Testis (tissue), 3 donors: ENCODE data around the gene F8. TPM values are rescaled to one million over a fixed set of nuclear protein-coding genes. Genes with fewer than 3 reads are reported as not detected.
"Not testable (repeated sequence)": the region's sequence is repeated elsewhere in the genome, so short reads cannot be mapped to it uniquely, and the experiment has no call there.

Experiments used
- DNase-seq: peaks from one replicate; pipeline ENCODE4 v3.0.0-alpha.2; 2019
- H3K27ac ChIP-seq, 2 donors: fragments of 200-600 bp; sonication (generic); one replicate each; pipeline ENCODE4 v1.5.1; 2019
- H3K27me3 ChIP-seq: fragments of 200-600 bp; sonication (generic); one replicate; pipeline ENCODE4 v1.5.1; 2019
- H3K36me3 ChIP-seq: fragments of 200-600 bp; sonication (generic); one replicate; pipeline ENCODE4 v1.5.1; 2017; ENCODE audit warnings: low read depth; ENCODE audit errors: missing control alignments
- H3K4me1 ChIP-seq: fragments of 200-600 bp; sonication (generic); one replicate; pipeline ENCODE4 v1.5.1; 2019
- H3K4me3 ChIP-seq, 2 donors: fragments of 200-600 bp; sonication (generic); one replicate each; pipeline ENCODE4 v1.5.1; 2017 to 2019
- H3K9me3 ChIP-seq: fragments of 200-600 bp; sonication (generic); one replicate; pipeline ENCODE4 v1.5.1; 2017
- CTCF ChIP-seq, 3 experiments: fragments of 450-650 bp in 2 of 3; fragments of 200-600 bp in 1 of 3; sonication (generic) in 1 of 3; IDR thresholded peaks; one replicate each; pipeline ENCODE4 v1.5.1; 2016 to 2019; ENCODE audit warnings: antibody characterized with exemption in 3 of 3, mild to moderate bottlenecking in 2 of 3, moderate library complexity in 1 of 3
- POLR2A ChIP-seq: fragments of 450-650 bp; IDR thresholded peaks from one replicate; pipeline ENCODE4 v1.6.1; 2017; ENCODE audit warnings: antibody characterized with exemption, mild to moderate bottlenecking, moderate library complexity
- WGBS, 2 donors: methylation state at CpG; one replicate each; pipeline ENCODE4 v1.1.5; 2018; 5-methylcytosine and 5-hydroxymethylcytosine counted together
- intact Hi-C: fragments of 100-400 bp; cut with DNase I; formaldehyde crosslinking; loops from one replicate; pipeline ENCODE4 v1.15.1; 2023; ENCODE audit warnings: low total_unique reads
- polyA plus RNA-seq: library from polyadenylated mRNA; stranded (reverse); fragments of 350-450 nt; fragmentation: Illumina TruSeq; extraction: RNeasy Lipid Tissue Mini Kit (QIAGEN cat#74804); gene quantifications from one replicate; pipeline ENCODE4 v1.2.3, GENCODE V29; 2014; ENCODE audit warnings: low read depth, low replicate concordance; ENCODE audit not compliant: insufficient read depth
- total RNA-seq, 2 donors: library from RNA; depleted of rRNA; stranded (reverse); fragments of >200 nt; gene quantifications; one replicate each; pipeline ENCODE4 v1.2.3, GENCODE V29; 2016

Gene F8
- total and polyA plus RNA-seq, 3 donors from 2014 or later, result 18.0 to 35.2 (median 25.0) TPM

GRCh38 chrX:154900323-154900722 is 122.2 kb downstream of the F8 start:
- intact Hi-C loops, result no loop called here

GRCh38 chrX:154892296-154892695 is 130.2 kb downstream of the F8 start:
- no peak for DNase-seq
- no peaks in the 10 kb centered on the region for H3K9me3 ChIP-seq
- WGBS, 2 donors, result 92 to 100% methylated on average over 1 of the region's 1 CpG
- no peak overlapping the region for H3K27ac ChIP-seq
- TF ChIP-seq POLR2A (no peak), CTCF (IDR thresholded peaks at IDR 0.05) (no peak)
- no peaks in the 10 kb centered on the region for H3K4me1 ChIP-seq
- H3K27me3 ChIP-seq, result no peaks in the 10 kb centered on the region
- no peak overlapping the region for H3K4me3 ChIP-seq
- H3K36me3 ChIP-seq, result no peaks in the 10 kb centered on the region
- intact Hi-C loops, result no loop called here

More at GRCh38 chrX:154900323-154900722, 122.2 kb downstream of the F8 start:
- WGBS, 2 donors, result 90 to 92% methylated on average over 8 of the region's 8 CpGs
- Histone ChIP-seq H3K9me3 (no peaks in the 10 kb centered on the region), H3K4me1 (no peaks in the 10 kb centered on the region), H3K27me3 (no peaks in the 10 kb centered on the region), H3K27ac (no peak overlapping the region), H3K36me3 (no peaks in the 10 kb centered on the region), H3K4me3 (no peak overlapping the region)
- no peak for DNase-seq
- no peak for TF ChIP-seq POLR2A
- no peak for TF ChIP-seq CTCF (IDR thresholded peaks at IDR 0.05)

GRCh38 chrX:154890990-154891639 is 131.4 kb downstream of the F8 start:
- intact Hi-C loops, result no loop called here
- 60 to 95% methylated on average over 1 of the region's 1 CpG for WGBS, 2 donors

GRCh38 chrX:154886789-154887221 is 135.7 kb downstream of the F8 start:
- H3K4me3 ChIP-seq, H3K27me3 ChIP-seq, intact Hi-C loops, H3K36me3 ChIP-seq, H3K27ac ChIP-seq, H3K4me1 ChIP-seq, DNase-seq, H3K9me3 ChIP-seq: not testable (repeated sequence)
- no CpG with 5 or more reads among the region's 62 CpGs for WGBS, 2 donors

More at GRCh38 chrX:154890990-154891639, 131.4 kb downstream of the F8 start:
- H3K27me3 ChIP-seq, result no peaks in the 10 kb centered on the region
- H3K9me3 ChIP-seq, result no peaks in the 10 kb centered on the region
- TF ChIP-seq CTCF (IDR thresholded peaks at IDR 0.05), result no peak
- no peak for TF ChIP-seq POLR2A
- no peak overlapping the region for H3K27ac ChIP-seq
- DNase-seq, result no peak
- H3K36me3 ChIP-seq, result no peaks in the 10 kb centered on the region
- no peaks in the 10 kb centered on the region for H3K4me1 ChIP-seq
- H3K4me3 ChIP-seq, result no peak overlapping the region

GRCh38 chrX:154886069-154886788 is 136.3 kb downstream of the F8 start, which contains the start of gene F8A1:
Gene F8A1, plus strand, starts transcription at chrX:154886355. Its CDS starts 20 bp downstream, at chrX:154886375.
- DNase-seq, H3K4me1 ChIP-seq, H3K4me3 ChIP-seq, H3K27ac ChIP-seq, H3K9me3 ChIP-seq, H3K36me3 ChIP-seq, H3K27me3 ChIP-seq, intact Hi-C loops: not testable (repeated sequence)
- WGBS, 2 donors, result no CpG with 5 or more reads among the region's 91 CpGs

- H3K36me3 ChIP-seq, H3K27me3 ChIP-seq, H3K4me3 ChIP-seq, H3K4me1 ChIP-seq, DNase-seq, H3K9me3 ChIP-seq, H3K27ac ChIP-seq, intact Hi-C loops: not testable (repeated sequence)
- no CpG with 5 or more reads among the region's 14 CpGs for WGBS, 2 donors
Observed at GRCh38 chrX:154885549-154885948, 137.0 kb downstream of the F8 start.

- H3K4me1 ChIP-seq, H3K27me3 ChIP-seq, H3K9me3 ChIP-seq, intact Hi-C loops, H3K36me3 ChIP-seq, DNase-seq, H3K4me3 ChIP-seq, H3K27ac ChIP-seq: not testable (repeated sequence)
- WGBS, 2 donors, result no CpG with 5 or more reads among the region's 33 CpGs
Observed at GRCh38 chrX:154885057-154885456, 137.5 kb downstream of the F8 start.

- H3K9me3 ChIP-seq, H3K4me1 ChIP-seq, H3K4me3 ChIP-seq, H3K36me3 ChIP-seq, intact Hi-C loops, H3K27me3 ChIP-seq, H3K27ac ChIP-seq, DNase-seq: not testable (repeated sequence)
- WGBS, 2 donors, result no CpG with 5 or more reads among the region's 8 CpGs
Observed at GRCh38 chrX:154884069-154884468, 138.5 kb downstream of the F8 start.
